GM12873 (cell line): Measurements from ENCODE around the gene LTO1.

Source experiments
- CTCF ChIP-seq: IDR thresholded peaks from 2 replicates; pipeline ENCODE4 v1.5.1; 2012; ENCODE audit warnings: low read depth, mild to moderate bottlenecking, moderate library complexity, low read length, control low read depth; ENCODE audit not compliant: insufficient read depth; ENCODE audit errors: missing control alignments

The LTO1 gene

GRCh38 chr11:69659591-69659990, 15.6 kb downstream of the LTO1 start:
- no peak for TF ChIP-seq CTCF

- TF ChIP-seq CTCF: no peak
Measured at GRCh38 chr11:69658626-69659450, 16.3 kb downstream of the LTO1 start.

- TF ChIP-seq CTCF: no peak
Measured at GRCh38 chr11:69657911-69658625, 17.1 kb downstream of the LTO1 start.

GRCh38 chr11:69657456-69657910, 17.7 kb downstream of the LTO1 start:
- no peak for TF ChIP-seq CTCF

GRCh38 chr11:69656536-69657455, 18.4 kb downstream of the LTO1 start:
- TF ChIP-seq CTCF: no peak

- TF ChIP-seq CTCF: no peak
Measured at GRCh38 chr11:69655479-69656428, 19.4 kb downstream of the LTO1 start.
